HepG2 (cell line): ENCODE results near the gene RAD52. TPM values are rescaled to one million over a fixed set of nuclear protein-coding genes. Genes with fewer than 3 reads are reported as not detected.

Source experiments
- GTF3A ChIP-seq: sonication (generic); formaldehyde crosslinking; conservative IDR thresholded peaks from 2 replicates; pipeline ENCODE4 v1.4.0; 2020; ENCODE audit warnings: mild to moderate bottlenecking, missing genetic modification reagents
- HNF1A ChIP-seq, 2 experiments: sonication (generic) in 1 of 2; formaldehyde crosslinking in 1 of 2; IDR thresholded peaks; 2 replicates each; pipeline versions ENCODE4 v1.4.0 to v1.6.1; 2016 to 2020; ENCODE audit warnings: borderline replicate concordance in 1 of 2, low read depth in 1 of 2, mild to moderate bottlenecking in 1 of 2, missing genetic modification reagents in 1 of 2
- KDM1A ChIP-seq: IDR thresholded peaks from 2 replicates; pipeline ENCODE4 v1.6.1; 2016; ENCODE audit warnings: missing compliant biosample characterization
- LBX2 ChIP-seq: sonication (generic); formaldehyde crosslinking; IDR thresholded peaks from 2 replicates; pipeline ENCODE4 v1.5.0; 2020; ENCODE audit warnings: missing genetic modification reagents, mild to moderate bottlenecking, borderline replicate concordance
- NR2F6 ChIP-seq, 2 experiments: IDR thresholded peaks; 2 replicates each; pipeline ENCODE4 v1.6.1; 2016; ENCODE audit warnings: antibody characterized with exemption in 1 of 2, mild to moderate bottlenecking in 1 of 2
- RXRB ChIP-seq: IDR thresholded peaks from 2 replicates; pipeline ENCODE4 v1.6.1; 2016; ENCODE audit warnings: borderline replicate concordance, missing genetic modification reagents, missing compliant biosample characterization
- ZEB1 ChIP-seq: IDR thresholded peaks from 2 replicates; pipeline ENCODE4 v1.6.1; 2012; ENCODE audit warnings: mild to moderate bottlenecking, low read depth, inconsistent platforms; ENCODE audit not compliant: insufficient replicate concordance
- ZNF12 ChIP-seq: sonication (generic); formaldehyde crosslinking; IDR thresholded peaks from 2 replicates; pipeline ENCODE4 v1.5.0; 2020; ENCODE audit warnings: missing genetic modification reagents
- ZNF335 ChIP-seq: sonication (generic); formaldehyde crosslinking; IDR thresholded peaks from 2 replicates; pipeline ENCODE4 v1.4.0; 2020; ENCODE audit warnings: missing genetic modification reagents
- ZNF441 ChIP-seq: sonication (generic); formaldehyde crosslinking; IDR thresholded peaks from 2 replicates; pipeline ENCODE4 v1.7.0; 2021; ENCODE audit warnings: missing genetic modification reagents, borderline replicate concordance
- ZNF646 ChIP-seq: sonication (generic); formaldehyde crosslinking; IDR thresholded peaks from 2 replicates; pipeline ENCODE4 v1.9.0; 2021; ENCODE audit warnings: mild to moderate bottlenecking, missing genetic modification reagents
- ZNF770 ChIP-seq: sonication (generic); formaldehyde crosslinking; IDR thresholded peaks from 2 replicates; pipeline ENCODE4 v1.5.0; 2020; ENCODE audit warnings: mild to moderate bottlenecking, missing genetic modification reagents
- polyA plus RNA-seq, 8 experiments: library from polyadenylated mRNA; depleted of rRNA in 3 of 8; stranded (reverse) in 7 of 8; unstranded in 1 of 8; fragments of >200 nt; fragmentation: Illumina TruSeq in 4 of 8; extraction: Trizol in 4 of 8; gene quantifications; 2 replicates each; pipeline versions ENCODE4 v1.2.1 to v1.2.3, GENCODE V29; 2011 to 2016; ENCODE audit warnings: low read depth in 4 of 8, missing spikeins in 1 of 8, mixed read lengths in 1 of 8; ENCODE audit not compliant: insufficient read depth in 1 of 8
- total RNA-seq, 5 experiments: library from RNA; depleted of rRNA; stranded (reverse); fragments of >200 nt; fragmentation: Illumina TruSeq; extraction: Trizol; gene quantifications; 2 replicates each; pipeline ENCODE4 v1.2.3, GENCODE V29; 2016; ENCODE audit warnings: low read depth in 1 of 5

RAD52 gene
- total and polyA plus RNA-seq, 2 of the 13 experiments (the other 11 are each of a cell fraction or from before 2014, with no cell fraction given): 14.3 to 19.9 TPM

- TF ChIP-seq ZNF646 (CRISPR knock-in tag) (no peak), ZNF12 (CRISPR knock-in tag) (no peak), ZNF441 (CRISPR knock-in tag) (no peak), KDM1A (no peak), ZNF770 (CRISPR knock-in tag) (peak; percentile 86), GTF3A (CRISPR knock-in tag) (no peak), HNF1A (IDR thresholded peaks at IDR 0.05; ENCODE audit: low read depth) (no peak), HNF1A (CRISPR knock-in tag; IDR thresholded peaks at IDR 0.05; ENCODE audit: borderline replicate concordance) (no peak), RXRB (CRISPR knock-in tag) (0 out of 2 replicates have a peak, but pooled peaks have one; percentile 18), NR2F6 (IDR thresholded peaks at IDR 0.05) (peak; percentile 81), NR2F6 (CRISPR knock-in tag; IDR thresholded peaks at IDR 0.05) (peak; percentile 88), ZEB1 (peak; percentile 53), LBX2 (CRISPR knock-in tag) (no peak), ZNF335 (CRISPR knock-in tag) (no peak)
Observed at GRCh38 chr12:936377-937345, 12.8 kb downstream of the RAD52 start (continued).
